GM03348 (cell line): ENCODE results near the gene PSMD1.
"Not testable (repeated sequence)": the region's sequence is repeated elsewhere in the genome, so short reads cannot be mapped to it uniquely, and the experiment has no call there.

Source experiments
- DNase-seq: peaks from one replicate; pipeline ENCODE4 v3.0.0; 2012; ENCODE audit warnings: low spot score

The PSMD1 gene

DNA sequence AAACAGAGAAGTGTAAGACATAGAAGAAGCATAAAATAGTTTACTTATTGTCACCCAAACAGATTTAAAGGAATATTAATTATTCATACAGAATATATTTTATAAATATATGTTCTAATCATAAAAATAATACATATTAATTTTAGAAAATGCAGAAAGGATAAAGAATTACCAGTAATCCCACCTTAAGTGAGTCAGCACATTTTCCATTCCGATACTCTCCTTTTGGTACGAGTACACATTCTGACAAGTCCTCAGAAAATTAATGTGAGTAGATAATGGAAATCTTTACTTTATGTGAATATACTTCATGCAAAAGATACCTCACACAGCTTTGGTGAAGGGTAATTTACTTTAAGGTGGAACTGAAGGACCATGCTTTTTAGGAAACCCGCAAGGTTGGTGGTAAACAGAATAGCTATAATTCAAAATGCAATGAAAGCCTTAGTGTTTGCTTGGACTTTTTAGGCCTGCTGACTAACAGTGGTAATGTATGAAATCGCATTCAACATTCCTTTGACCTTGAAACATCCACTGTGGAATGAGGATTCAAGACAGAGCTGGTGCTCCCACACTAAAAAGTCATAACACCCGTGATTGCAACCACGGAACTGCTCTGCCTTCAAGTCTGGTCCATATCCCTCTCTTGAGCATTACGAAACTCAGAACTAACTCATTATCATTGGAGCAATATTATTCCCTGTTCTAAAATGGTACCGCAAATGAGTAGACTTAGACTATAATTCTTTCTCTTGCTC is 96.3 kb downstream of the PSMD1 start:
- DNase-seq = peak; percentile 33

DNA sequence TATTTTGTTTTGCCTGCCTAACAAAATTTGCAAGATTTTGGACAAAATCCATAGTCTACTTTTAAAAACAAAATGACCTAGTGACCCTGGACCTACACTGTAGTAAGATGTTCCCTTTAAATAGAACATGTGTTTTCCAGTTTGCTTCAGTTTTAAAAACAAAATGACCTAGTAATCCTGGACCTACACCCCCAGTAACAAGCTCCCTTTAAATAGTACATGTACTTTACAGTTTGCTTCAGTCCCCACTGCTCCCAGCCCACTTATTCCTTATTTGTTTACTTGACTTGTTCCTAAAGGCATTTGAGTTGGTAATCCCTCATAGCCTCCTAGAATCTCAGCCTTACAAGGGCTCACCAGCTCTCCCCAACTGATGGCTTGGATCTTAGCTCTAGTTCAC is 102.6 kb downstream of the PSMD1 start:
- no peak for DNase-seq

DNA sequence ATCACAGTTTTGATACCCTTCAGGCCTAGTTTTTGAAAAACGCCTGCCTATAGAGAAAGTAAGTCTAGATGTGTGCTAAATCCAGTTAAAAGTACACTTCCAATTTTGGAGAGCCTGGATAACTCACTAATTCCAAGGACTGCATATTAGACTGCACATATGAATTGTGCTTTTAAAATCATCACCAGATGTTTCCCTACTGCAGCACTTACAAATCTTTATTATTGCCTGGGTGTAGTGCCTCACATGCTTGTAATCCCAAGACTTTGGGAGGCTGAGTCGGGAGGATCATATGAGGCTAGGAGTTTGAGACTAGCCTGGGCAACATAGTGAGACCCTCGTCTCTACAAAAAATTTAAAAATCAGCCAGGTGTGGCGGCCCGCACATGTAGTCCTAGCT is 104.0 kb downstream of the PSMD1 start:
- DNase-seq = no peak

DNA sequence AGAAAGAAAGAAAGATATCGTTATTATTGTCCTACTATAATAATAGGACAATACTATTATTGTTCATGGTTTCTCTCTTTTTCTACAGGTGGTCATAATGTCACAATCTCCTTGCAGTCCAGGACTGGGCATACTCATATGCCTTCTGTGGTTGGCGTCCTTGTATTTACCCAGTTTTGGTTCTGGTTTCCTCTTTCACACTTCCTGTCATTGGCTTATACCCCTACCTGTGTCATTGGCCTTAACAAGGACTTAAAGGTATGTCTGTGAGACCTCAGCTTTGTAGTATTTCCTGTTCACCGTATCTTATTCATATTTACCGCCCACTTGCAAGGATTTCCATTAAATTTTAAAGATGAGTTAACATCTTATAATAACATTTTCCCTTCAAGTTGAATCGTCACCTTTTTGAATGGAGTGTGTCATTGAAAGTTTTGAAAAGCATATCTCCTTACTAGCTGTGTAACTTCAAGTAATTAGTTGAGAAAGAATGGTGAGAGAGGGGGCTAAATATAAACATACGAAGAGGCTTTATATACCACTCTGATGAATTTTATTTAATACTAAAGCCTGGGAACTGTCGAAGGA is 104.7 kb downstream of the PSMD1 start:
- DNase-seq = no peak

DNA sequence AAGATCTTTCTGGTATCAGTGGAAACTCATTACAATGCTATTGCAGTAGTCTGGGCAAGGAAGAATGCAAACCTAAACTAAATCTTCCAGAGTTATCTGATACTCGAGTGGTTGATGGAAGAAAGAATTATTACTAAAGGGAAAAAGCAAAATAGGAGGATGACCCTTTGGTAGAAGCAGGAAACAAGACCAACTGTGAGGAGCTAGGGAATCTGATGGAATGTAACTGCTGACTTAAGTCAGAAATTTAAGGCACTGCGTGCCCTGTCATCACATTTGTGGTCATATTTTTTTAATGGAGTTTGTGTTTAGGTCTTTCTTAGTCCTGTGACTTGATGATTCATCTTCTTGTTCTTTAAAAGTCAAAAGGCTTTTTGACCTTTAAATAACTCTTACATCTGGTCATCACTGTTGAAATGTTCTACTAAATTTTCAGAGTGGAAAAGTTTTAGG is 105.2 kb downstream of the PSMD1 start:
- DNase-seq = peak; percentile 77

DNA sequence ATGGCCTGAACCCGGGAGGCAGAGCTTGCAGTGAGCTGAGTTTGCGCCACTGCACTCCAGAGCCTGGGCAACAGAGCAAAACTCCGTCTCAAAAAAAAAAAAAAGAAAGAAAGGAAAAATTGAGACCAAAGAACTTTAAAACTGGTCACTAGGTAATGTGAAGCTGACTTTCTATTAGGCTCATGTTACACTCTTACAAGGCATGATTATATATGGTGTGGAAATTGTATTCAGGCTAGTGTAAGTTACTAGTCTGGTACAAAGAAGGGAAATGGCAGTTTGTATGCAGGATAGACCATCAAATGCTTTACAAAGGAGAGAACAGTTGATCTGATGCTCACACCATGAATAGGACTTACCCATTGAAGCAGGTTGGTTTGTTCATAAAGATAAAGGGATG is 106.3 kb downstream of the PSMD1 start:
- no peak for DNase-seq

DNA sequence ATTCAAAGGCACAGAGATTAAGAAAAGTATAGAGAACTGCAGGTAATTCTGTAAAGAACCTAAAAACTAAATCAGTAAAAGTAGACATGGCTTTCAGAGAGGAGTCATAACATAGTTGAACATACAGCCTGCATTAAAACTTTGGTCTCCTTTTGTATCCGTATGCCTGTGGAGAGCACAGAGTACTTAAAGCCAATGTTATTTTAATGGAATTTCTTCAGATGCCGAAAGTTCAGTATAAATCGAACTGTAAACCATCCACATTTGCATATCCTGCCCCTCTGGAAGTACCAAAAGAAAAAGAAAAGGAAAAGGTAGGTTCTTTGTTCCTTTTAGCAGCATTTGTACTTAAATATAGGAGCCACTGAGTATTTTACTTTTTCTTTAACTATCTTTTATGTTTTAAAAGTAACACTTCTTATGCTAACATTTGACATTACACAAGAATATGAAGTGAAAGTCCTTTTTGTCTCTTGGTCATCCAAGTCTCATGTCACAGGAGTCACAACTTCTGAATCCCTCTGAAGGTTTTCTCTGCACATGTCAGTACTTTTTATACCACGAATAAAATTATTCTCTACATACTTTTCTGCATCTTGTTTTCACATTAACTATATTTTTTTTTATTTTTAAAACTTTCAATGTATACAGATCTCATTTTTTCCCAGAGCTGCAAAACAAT is 106.9 kb downstream of the PSMD1 start:
- no peak for DNase-seq

DNA sequence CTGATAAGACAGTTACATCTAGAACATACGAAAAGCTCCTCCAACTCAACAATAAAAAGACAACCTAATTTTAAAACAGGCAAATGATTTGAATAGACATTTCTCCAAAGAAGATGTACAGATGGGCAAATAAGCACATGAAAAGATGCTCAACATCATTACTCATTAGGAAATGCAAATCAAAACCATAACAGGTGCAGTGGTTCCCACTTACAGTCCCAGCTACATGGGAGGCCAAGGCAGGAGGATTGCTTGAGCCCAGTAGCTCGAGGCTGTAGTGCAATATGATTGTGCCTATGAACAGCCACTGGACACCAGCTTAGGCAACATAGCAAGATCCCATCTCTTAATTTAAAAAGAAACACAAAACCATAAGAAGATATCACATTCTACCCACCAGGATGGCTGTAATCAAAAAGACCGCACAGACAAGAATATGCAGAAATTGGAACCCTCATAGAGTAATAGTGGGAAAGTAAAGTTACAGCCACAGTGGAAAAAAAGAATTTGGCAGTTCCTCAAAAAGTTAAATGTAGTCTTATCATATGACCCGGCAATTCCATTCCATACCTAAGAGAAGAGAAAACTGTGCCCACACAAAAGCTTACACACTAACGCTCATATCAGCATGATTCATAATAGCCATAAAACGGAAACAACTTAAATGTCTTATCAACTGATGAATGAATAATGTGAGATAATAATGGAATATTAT is 111.2 kb downstream of the PSMD1 start:
- no peak for DNase-seq

DNA sequence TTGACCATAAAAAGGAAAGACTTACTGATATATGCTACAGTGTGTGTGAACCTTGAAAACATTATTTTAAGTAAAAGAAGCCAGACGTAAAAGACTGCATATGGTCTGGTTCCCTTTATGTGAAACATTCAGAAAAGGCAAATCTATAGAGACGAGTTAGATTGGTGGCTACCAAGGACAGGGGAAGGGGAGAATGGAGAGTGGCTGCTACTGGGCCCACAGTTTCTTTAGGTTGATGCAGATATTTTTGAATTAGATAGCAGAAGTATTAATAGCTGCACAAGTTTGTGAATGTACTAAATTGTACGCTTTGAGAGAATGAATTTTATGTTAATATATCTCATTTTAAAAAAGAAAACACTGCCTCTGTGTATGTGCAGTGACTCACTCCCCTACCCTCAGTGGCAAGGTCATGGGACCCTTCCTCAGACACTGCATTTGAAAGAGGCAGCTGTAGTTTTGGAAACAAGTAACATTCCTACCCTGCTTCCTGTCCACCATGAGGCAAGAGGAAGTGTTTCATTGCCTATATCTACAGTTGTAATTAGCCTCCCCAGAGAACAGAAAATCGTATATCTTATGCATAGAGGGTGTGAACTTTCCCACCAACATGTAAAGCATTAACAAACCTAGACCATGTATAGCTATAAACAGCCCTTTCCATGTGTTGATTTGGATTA is 111.9 kb downstream of the PSMD1 start:
- DNase-seq = no peak

DNA sequence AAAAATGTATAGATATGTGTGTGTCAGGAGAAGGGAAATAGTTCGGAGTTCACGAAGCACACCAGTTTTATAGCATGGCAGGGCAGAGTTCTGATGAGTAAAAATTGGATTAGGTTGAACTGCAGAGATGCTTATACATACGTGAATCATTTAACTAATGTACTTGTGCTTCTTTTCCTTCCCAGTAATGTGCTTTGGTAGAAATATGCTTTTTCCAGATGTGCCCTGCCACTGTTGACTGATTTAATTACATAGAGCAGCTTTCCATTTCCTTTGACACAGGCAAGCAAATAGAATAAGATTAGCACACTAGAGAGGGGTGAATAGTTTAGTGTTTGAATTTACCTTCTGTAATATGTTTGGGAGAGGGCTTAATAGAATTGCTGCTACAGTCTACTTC is 112.8 kb downstream of the PSMD1 start:
- no peak for DNase-seq

DNA sequence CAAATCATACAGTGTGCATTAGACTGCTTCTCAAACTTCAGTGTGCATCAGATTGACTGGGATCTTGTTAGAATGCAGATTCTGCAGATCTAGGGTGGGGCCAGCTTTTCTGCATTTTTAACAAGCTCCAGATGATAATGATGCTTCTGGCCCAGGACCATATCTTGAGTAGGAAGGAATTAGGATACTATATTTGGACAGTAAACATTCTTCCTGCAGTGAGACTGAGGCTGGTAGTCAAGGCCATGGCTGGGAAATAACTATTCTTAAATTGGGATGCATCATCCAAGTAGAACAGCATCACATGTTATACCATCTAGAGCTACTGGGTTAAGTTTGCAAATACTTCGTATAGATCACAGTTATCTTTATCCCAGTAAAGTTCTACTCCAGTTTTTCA is 113.4 kb downstream of the PSMD1 start:
- DNase-seq = peak; percentile 60

DNA sequence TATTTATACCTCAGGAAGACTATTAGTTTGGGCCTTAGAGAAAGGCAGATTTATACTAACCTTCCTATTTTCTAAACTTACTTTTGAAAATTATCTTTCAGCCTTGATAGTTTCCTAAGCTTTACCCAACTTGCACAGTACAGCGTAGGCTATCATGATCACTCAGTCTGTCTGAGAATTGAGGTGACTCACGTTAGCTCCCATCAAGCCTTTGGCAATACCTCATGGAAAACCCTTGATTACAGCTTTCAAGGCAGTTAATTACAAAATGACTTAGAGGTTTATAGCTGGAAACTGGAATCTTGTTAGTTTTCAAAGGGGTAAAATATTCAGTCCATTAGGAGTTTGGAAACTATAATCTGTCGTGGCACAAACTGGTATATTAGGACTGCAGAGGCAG is 115.4 kb downstream of the PSMD1 start:
- DNase-seq = no peak

DNA sequence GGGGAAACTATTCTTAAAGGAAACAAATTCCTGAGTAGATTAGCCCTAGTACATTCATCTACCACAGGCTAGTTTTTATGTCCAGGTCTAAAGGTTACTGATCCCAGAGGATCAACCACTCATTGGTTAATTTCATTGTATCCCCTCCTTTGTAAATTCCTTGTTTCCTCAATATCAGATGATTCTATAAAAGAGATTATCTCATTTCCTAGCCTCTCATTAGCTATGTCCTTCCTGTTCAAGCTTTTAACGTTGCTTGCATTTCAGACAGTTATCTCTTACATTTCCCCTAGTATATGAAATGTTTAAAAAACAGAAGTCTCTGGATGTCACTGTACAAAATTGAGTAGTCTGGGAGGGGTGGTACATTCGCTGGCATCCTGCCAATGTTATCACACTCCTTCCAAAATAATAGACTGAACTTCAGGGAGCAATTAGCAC is 117.6 kb downstream of the PSMD1 start:
- DNase-seq = no peak

DNA sequence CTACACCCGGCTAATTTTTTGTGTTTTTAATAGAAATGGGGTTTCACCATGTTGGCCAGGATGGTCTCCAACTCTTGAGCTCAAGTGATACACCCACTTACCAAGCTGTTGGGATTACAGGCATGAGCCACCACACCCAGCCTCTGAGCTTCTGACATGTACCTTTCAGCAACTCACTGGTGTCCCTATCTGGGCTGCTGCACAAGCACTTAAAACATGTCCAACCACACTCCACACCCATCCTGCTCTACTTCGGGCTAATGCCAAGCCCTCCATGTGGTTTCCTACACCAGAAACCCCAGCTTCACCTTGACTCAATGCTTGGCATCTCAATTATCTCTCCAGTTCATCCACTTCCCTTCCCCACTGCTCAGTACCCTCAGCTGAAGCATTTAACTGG is 119.4 kb downstream of the PSMD1 start:
- no peak for DNase-seq

DNA sequence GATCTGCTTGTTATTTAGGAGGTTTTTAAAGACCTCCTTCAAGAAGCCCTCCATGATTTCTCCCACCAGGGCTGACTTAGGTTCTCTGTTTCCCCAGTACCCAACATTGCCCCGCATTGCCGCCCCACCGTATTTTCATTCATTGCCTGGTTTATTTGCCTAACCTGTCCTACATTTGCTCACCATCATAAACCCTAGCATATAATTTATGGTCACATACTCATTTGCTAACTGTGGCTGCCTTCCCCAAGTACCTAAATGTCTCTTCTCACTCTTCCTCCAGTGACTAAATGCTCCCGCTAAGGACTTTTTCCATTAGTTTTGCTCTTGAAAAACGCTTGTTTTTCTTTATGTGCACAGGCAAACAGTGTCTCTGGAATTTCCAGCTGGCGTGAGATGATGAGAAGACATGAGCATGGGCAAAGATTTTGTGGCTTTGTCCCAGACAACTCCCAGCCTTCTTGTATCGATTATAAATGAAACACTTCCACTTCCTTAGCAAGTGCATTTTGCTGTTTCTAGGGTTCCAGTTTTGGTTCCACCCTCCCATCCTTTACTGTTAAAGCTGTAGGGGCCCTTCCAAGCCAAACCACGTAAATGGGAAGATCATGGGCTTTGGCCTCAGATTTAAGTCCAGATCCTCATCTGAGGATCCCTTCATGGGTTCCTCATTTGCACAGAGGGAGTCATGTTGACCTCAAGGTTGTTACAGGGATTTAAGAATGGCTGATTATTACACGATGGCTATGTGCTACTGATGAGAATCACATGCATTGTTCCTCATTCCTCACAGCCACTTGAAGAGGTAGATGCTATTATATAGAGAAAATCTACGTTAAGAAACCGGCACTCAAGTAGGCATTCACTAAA is 120.7 kb downstream of the PSMD1 start:
- no peak for DNase-seq

DNA sequence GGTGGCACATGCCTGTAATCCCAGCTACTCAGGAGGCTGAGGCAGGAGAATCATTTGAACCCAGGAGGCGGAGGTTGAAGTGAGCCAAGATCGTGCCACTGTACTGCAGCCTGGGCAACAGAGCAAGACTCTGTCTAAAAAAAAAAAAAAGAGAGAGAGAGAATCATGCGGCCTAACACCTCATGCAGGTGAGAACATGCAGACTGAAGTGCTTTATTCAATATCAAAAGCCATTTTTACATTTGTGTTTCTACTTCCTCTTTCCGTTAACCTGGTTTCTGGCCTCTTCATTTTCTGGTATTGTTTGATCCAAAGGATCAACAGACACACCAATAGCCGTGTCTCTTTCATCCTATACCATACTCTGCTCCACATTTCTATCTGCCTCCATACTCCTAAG is 122.1 kb downstream of the PSMD1 start:
- DNase-seq = not testable (repeated sequence)

DNA sequence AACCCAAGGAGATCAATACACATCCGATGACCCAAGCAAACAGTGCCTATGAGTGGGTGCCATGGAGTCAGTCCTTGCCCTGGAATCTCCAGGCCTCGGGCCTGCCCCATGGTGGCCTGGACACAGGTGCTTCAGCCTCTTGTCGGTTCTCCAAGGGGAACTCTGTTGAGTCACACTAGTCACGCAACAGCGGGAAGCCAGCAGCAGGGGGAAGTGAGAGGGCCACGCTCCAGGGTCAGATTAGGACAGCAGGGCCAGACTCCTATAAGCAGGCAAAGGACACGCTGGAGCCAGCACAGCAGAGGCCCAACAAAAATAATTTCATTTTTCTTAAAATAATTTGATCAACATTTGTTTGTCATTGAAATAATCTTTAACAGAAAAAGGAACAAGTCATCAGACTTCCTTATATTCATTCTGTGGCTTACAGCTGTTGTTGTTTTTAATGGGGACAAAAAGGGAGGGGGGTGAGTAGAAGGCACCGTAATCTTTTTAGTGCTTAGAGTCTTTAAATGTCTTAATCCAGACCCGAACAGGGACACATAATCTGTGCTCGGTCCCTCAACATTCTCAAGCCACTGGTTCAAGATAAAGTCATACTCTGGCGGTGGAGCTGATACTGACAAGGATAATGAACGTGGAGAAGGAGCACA is 125.3 kb downstream of the PSMD1 start:
- peak; percentile 70 for DNase-seq

DNA sequence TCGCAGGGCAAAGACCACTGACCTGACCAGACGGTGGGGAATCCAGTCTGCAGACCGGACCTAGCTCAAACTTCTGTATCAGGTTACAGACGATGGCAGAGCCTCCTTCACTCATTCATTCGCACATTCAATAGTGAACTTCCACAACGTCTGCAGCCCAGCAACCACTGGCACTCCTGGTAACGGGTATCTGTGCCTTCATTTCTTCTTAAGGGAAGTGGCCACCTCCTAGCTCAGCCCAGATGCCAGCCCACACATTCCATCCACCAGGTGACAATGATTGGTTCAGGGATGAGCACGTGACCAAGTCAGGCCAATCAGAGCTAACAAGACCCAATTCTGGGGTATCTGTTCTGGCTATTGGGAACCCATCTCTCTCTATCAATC is 125.8 kb downstream of the PSMD1 start:
- DNase-seq = no peak

DNA sequence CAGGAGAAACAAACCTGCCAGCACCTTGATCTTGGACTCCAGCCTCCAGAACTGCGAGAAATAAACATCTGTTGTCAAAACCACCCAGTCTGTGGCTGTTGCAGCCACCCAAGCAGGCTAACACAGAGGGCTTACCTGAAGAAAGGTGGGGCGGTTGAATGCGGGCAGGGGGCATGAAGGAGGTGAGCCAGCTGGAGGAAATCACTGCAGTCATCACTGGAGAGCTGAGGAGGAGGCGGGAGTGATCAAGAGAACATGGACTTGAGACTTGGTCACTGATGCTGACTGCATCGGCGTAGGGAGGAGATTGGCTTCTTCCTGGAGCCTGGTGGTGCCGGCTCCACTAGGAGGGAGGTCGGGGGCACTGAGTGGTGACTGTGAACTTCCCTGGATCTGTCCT is 127.2 kb downstream of the PSMD1 start:
- no peak for DNase-seq

DNA sequence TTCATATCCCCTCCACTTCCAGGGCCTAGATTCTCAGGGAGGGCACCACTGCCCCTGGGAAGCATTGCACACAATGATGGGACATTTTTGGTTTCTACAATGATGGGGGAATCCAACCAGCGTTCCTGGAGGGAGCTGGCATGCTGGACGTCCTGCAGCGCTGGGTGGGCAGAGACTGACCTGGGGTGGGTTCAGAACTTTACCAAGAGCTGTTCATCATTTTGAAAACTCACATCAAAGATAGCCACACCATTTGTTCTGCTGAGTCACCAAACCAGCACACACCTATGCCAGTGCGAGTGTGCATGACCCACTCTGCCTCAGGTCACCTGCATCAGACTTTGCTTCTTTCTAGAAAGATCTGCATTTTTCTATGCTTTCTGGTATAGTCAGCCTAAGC is 127.7 kb downstream of the PSMD1 start:
- DNase-seq = no peak
